Choroid plexus epithelial cell (primary cell): ENCODE data around the gene SOCS6.

ENCODE experiments used
- DNase-seq: peaks from one replicate; pipeline ENCODE4 v3.0.0-alpha.2; 2010; ENCODE audit warnings: low read depth
- H3K4me3 ChIP-seq: 2 replicates; pipeline ENCODE4 v1.5.1; 2011; ENCODE audit warnings: low read depth, mild to moderate bottlenecking, control low read depth, low read length, moderate library complexity
- TF ChIP-seq, protein P1 (sequence below): conservative IDR thresholded peaks from 2 replicates; pipeline ENCODE4 v1.5.1; 2011; ENCODE audit warnings: low read depth, mild to moderate bottlenecking, control low read depth, inconsistent platforms, low read length, moderate library complexity

The SOCS6 gene

DNA sequence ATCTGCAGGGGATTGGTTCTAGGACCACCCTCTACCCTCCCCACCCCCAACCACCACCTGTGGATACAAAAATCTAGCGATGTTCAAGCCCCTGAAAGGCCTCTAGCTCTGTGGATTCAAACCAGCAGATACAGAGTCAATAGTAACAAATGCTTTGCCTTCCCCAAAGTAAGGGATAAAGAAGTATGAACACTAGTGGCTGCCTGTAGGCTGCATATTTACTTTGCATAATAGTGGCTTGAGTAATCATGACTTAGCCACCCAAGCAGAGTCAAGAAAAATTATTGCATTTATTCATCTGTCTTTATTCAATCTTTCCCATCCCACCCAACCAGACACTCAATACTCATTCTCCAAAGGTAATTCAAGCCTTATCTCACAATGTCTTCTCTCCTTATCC lies 43.8 kb downstream of the SOCS6 start:
- TF ChIP-seq, protein P1, sequence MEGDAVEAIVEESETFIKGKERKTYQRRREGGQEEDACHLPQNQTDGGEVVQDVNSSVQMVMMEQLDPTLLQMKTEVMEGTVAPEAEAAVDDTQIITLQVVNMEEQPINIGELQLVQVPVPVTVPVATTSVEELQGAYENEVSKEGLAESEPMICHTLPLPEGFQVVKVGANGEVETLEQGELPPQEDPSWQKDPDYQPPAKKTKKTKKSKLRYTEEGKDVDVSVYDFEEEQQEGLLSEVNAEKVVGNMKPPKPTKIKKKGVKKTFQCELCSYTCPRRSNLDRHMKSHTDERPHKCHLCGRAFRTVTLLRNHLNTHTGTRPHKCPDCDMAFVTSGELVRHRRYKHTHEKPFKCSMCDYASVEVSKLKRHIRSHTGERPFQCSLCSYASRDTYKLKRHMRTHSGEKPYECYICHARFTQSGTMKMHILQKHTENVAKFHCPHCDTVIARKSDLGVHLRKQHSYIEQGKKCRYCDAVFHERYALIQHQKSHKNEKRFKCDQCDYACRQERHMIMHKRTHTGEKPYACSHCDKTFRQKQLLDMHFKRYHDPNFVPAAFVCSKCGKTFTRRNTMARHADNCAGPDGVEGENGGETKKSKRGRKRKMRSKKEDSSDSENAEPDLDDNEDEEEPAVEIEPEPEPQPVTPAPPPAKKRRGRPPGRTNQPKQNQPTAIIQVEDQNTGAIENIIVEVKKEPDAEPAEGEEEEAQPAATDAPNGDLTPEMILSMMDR: no peak
- peak; percentile 45 for DNase-seq
- H3K4me3 ChIP-seq: no peak overlapping the region

DNA sequence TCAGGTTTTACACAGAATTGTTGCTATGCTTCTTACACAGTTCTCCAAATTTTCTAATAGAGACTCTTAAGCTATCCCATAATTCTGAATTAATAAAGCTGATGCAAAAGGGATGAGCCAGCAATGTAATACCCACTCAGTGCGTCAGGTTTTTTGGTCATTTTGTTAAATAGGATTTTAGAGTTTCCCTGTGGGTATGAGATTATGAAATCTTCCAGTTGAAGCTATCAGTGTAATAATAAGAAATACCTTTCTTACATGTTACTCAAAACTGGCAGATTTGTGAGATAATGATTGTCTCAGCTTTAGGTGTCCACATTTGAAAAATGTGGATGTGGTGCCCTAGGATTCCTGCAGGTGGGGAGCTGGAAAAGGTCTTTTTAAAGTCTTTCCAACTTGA lies 44.5 kb downstream of the SOCS6 start:
- H3K4me3 ChIP-seq: no peak overlapping the region
- TF ChIP-seq, protein P1: no peak
- no peak for DNase-seq

DNA sequence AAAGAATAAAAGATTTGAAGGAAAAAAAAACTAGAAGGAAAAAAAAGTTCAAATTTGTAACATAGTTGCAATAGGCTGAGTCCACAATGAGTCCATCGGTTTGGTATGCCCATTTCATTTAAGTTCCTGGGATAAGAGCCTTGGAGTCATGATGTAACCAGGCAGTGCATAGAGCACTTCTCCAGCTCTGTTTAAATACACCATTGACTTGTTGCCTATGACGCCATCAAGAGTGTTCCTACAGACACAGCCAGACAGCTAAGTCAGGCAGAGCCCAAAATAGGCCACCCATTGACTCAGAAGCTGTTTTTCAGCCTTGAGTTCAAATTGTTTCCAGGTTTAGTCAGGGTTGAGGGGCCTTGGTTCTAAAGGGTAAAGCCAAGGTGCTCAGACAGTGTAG lies 44.9 kb downstream of the SOCS6 start:
- DNase-seq: peak; percentile 94
- TF ChIP-seq, protein P1: no peak
- H3K4me3 ChIP-seq: no peak overlapping the region

DNA sequence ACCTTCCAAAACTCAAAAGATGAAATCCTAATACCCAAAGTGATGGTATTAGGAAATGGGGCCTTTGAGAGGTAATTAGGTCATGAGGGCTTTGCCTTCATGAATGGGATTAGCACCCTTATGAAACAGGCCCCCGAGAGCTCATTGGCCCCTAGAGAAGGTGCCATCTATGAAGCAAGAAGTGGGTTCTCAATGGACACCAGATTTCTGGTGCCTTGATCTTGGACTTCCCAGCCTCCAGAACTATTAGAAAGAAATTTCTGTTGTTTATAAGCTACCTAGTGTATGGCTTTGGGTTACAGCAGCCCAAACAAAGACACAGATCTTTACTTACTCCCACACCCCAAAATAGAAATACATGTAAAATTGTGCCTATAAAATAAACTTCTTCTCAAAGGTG lies 45.4 kb downstream of the SOCS6 start:
- DNase-seq: no peak
- TF ChIP-seq, protein P1: no peak
- no peak overlapping the region for H3K4me3 ChIP-seq

DNA sequence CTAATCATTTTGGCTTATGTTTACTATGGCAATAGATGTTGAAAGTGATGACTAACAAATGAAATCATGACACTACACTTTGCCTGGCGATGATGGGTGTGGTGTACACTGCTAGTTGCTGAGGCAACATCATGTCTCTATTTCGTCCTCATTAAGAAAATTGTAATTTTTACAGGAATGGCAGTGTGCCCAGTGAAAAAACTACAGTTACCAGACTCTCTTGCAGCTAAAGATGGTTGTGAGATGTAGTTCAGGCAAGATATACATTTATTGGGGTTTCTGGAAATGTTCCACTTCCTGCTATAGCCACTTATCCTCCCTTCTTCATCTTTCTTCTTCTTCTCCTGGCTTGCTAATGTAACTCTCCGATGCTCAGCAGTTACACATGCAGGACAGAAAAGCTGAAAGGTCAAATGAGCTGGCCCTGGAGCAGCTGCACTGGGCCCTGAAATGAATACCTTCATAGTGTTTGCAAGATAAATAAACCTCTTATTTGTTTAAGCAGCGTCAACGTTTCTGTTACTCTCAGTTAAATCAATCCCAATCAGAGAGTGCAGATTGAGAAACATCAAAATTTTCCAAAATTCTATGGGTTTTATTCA lies 46.0 kb downstream of the SOCS6 start:
- no peak for DNase-seq
- no peak overlapping the region for H3K4me3 ChIP-seq
- TF ChIP-seq, protein P1: no peak

DNA sequence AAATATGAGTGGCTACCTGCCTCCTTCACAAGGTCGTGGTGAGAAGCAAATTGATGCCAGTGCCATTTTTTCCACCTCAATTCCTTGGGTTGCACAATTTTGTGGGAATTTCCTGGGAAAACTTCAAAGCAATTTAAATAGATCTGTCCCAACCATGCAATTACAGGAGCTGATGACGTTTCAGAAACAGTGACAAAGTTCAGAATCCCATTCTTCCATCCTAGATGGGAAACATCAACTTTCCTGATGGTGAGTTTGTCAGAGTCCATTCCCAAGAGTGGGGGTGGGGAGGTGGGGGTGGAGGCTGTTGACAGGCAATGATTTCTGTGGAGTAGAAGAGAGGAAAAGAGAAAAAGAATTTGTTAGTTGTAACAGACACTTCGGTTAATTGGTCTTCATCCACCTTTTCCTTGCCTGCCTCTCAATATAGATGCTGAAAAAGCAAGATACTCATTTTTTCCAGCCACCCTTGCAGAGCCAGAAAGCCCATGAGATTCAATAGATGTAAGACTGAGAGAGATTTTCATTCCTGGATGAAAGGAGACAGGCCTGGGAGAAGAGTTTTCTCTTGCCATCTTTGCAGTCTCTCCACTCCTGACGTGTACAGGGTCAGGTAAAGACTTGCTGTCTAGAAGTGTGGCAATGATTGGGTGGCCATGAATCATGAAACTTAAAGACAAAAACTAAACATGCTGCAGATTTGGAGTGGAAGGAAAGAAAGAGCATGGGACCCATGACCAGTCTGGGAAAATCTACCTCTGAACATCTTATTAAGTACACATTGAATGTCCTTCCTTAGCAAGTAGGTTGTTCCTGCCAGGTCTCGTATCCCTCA lies 47.3 kb downstream of the SOCS6 start:
- no peak for DNase-seq
- H3K4me3 ChIP-seq: no peak overlapping the region
- TF ChIP-seq, protein P1: no peak
